Endothelial cell of umbilical vein (primary cell): ENCODE results near the gene ANKRD16. TPM values are rescaled to one million over a fixed set of nuclear protein-coding genes. Genes with fewer than 3 reads are reported as not detected.
A peak's percentile ranks its signal among the peaks of the same experiment; 100 is the strongest.

ENCODE experiments used
- BruUV-seq: library from RNA; stranded (reverse); fragments of 400-500 nt; replicated peaks from 2 replicates; lab custom pipeline; 2021; lab: Mats Ljungman, UMichigan
- CTCF ChIA-PET: fragments of 300-600, 350-600 bp; sonication (Branson Sonifier 250); formaldehyde crosslinking; loops from one replicate; lab custom pipeline; 2021; ENCODE audit warnings: antibody characterized with exemption, inconsistent platforms; lab: Charles Lee
- POLR2A ChIA-PET: fragments of 300-600, 350-600 bp; sonication (Branson Sonifier 250); formaldehyde crosslinking; loops from one replicate; lab custom pipeline; 2021; ENCODE audit warnings: antibody characterized with exemption, inconsistent platforms; lab: Charles Lee
- DNase-seq: peaks from one replicate; pipeline ENCODE4 v3.0.0-alpha.2; 2011; ENCODE audit warnings: low read depth, low spot score
- FAIRE-seq: peaks from 2 replicates; lab custom pipeline; 2011; peaks lifted over from hg19 to GRCh38; lab: Jason Lieb, UNC
- H2AFZ ChIP-seq: 2 replicates; pipeline ENCODE4 v1.6.0; 2012; ENCODE audit warnings: low read depth, low read length, control low read depth, inconsistent platforms
- H3K27ac ChIP-seq: 2 replicates; pipeline ENCODE4 v1.5.1; 2011; ENCODE audit warnings: low read depth, mild to moderate bottlenecking, control low read depth, low read length, moderate library complexity; ENCODE audit not compliant: insufficient read depth
- H3K27me3 ChIP-seq, 2 experiments: 2 replicates each; pipeline versions ENCODE4 v1.6.0 to v1.6.1; 2011; ENCODE audit warnings: low read length in 2 of 2, mixed read lengths in 1 of 2; ENCODE audit not compliant: control insufficient read depth in 2 of 2, insufficient read depth in 2 of 2
- H3K36me3 ChIP-seq, 2 experiments: 2 replicates in 1 of 2; 3 replicates in 1 of 2; pipeline ENCODE4 v1.5.1; 2011; ENCODE audit warnings: low read length in 2 of 2, mild to moderate bottlenecking in 1 of 2, moderate library complexity in 1 of 2; ENCODE audit not compliant: control insufficient read depth in 2 of 2, insufficient read depth in 2 of 2; ENCODE audit errors: extremely low read depth in 1 of 2
- H3K4me1 ChIP-seq: 3 replicates; pipeline ENCODE4 v1.5.1; 2011; ENCODE audit warnings: mild to moderate bottlenecking, low read length; ENCODE audit not compliant: control insufficient read depth, insufficient read depth; ENCODE audit errors: extremely low read depth
- H3K4me2 ChIP-seq: 2 replicates; pipeline ENCODE4 v1.6.1; 2011; ENCODE audit warnings: low read length, control low read depth, mixed read lengths; ENCODE audit not compliant: insufficient read depth
- H3K4me3 ChIP-seq, 3 experiments: fragments of 200-600 bp in 1 of 3; sonication (generic), shearing (Covaris generic) in 1 of 3; replicated peaks in 1 of 3; 2 replicates each; pipeline ENCODE4 v1.5.1; 2011 to 2016; ENCODE audit warnings: control low read depth in 3 of 3, low read length in 3 of 3, mild to moderate bottlenecking in 2 of 3, inconsistent platforms in 1 of 3, low read depth in 1 of 3, moderate library complexity in 1 of 3; ENCODE audit not compliant: insufficient read depth in 1 of 3
- H3K79me2 ChIP-seq: 2 replicates; pipeline ENCODE4 v1.6.0; 2012; ENCODE audit warnings: low read length, inconsistent platforms; ENCODE audit not compliant: control insufficient read depth, insufficient read depth
- H3K9ac ChIP-seq: replicated peaks from 2 replicates; pipeline ENCODE3; 2011; ENCODE audit warnings: low read length, control low read depth; ENCODE audit not compliant: insufficient read depth; ENCODE audit errors: extremely low read depth
- H3K9me1 ChIP-seq: replicated peaks from 3 replicates; pipeline ENCODE4 v1.6.0; 2011; ENCODE audit warnings: mild to moderate bottlenecking, low read length; ENCODE audit not compliant: control insufficient read depth, insufficient read depth; ENCODE audit errors: extremely low read depth
- H3K9me3 ChIP-seq: replicated peaks from 2 replicates; pipeline ENCODE4 v1.5.1; 2012; ENCODE audit warnings: low read length, inconsistent platforms; ENCODE audit not compliant: control insufficient read depth, insufficient read depth
- H4K20me1 ChIP-seq: replicated peaks from 2 replicates; pipeline ENCODE3; 2011; ENCODE audit warnings: mild to moderate bottlenecking, low read length; ENCODE audit not compliant: control insufficient read depth, insufficient read depth; ENCODE audit errors: extremely low read depth
- EZH2 ChIP-seq: IDR thresholded peaks from 2 replicates; pipeline ENCODE4 v1.6.1; 2012; ENCODE audit warnings: borderline replicate concordance, low read depth, mild to moderate bottlenecking, moderate library complexity, low read length, inconsistent platforms; ENCODE audit not compliant: severe bottlenecking
- FOS ChIP-seq: IDR thresholded peaks from 2 replicates; pipeline ENCODE4 v1.6.1; 2011; ENCODE audit warnings: mild to moderate bottlenecking, low read length, moderate library complexity, borderline replicate concordance; ENCODE audit not compliant: insufficient read depth
- GATA2 ChIP-seq: IDR thresholded peaks from 2 replicates; pipeline ENCODE4 v1.7.0; 2011; ENCODE audit warnings: low read depth, mild to moderate bottlenecking, moderate library complexity, mixed read lengths, low read length; ENCODE audit not compliant: insufficient read length, insufficient read depth
- JUN ChIP-seq: IDR thresholded peaks from 2 replicates; pipeline ENCODE4 v1.6.1; 2011; ENCODE audit warnings: borderline replicate concordance, low read depth; ENCODE audit not compliant: insufficient read length, insufficient read depth
- MYC ChIP-seq: IDR thresholded peaks from one replicate; pipeline ENCODE4 v1.6.1; 2011; ENCODE audit warnings: mild to moderate bottlenecking, low read depth, low read length
- POLR2A ChIP-seq: IDR thresholded peaks from 2 replicates; pipeline ENCODE4 v1.6.1; 2012; ENCODE audit warnings: low read depth, mild to moderate bottlenecking, control low read depth, low read length
- POLR2AphosphoS5 ChIP-seq: IDR thresholded peaks from 2 replicates; pipeline ENCODE4 v1.6.1; 2012; ENCODE audit warnings: low read depth, mild to moderate bottlenecking, control low read depth, low read length, moderate library complexity; ENCODE audit not compliant: insufficient read depth
- dilution Hi-C: fragments of 300-500 bp; cut with MboI; formaldehyde crosslinking; loops from one replicate; pipeline ENCODE4 v1.15.0; 2019; ENCODE audit warnings: low sequenced_read_pairs; ENCODE audit not compliant: extremely low pct_ligation_motif_present
- intact Hi-C: fragments of 100-400 bp; cut with micrococcal nuclease; formaldehyde crosslinking; loops from one replicate; pipeline ENCODE4 v1.10.0; 2022
- polyA plus RNA-seq, 4 experiments: library from polyadenylated mRNA; depleted of rRNA in 3 of 4; stranded (reverse) in 3 of 4; unstranded in 1 of 4; fragments of >200 nt; gene quantifications; 2 replicates each; pipeline versions ENCODE4 v1.2.1 to v1.2.3, GENCODE V29; 2011 to 2012; ENCODE audit warnings: missing spikeins in 1 of 4
- total RNA-seq: library from RNA; stranded (reverse); gene quantifications from 2 replicates; pipeline ENCODE4 v1.2.3, GENCODE V29; 2021
- TF ChIP-seq, protein P1 (sequence below): IDR thresholded peaks from 2 replicates; pipeline ENCODE4 v1.6.1; 2011; ENCODE audit not compliant: insufficient read depth, insufficient read length
- TF ChIP-seq, protein P2 (sequence below), 2 donors: IDR thresholded peaks; 1 replicate in 1 of 2; 2 replicates in 1 of 2; pipeline ENCODE4 v1.5.1; 2011; ENCODE audit warnings: low read length in 2 of 2, mild to moderate bottlenecking in 2 of 2, moderate library complexity in 2 of 2, control low read depth in 1 of 2, inconsistent platforms in 1 of 2, low read depth in 1 of 2; ENCODE audit not compliant: insufficient read depth in 1 of 2; ENCODE audit errors: extremely low read depth in 1 of 2

The ANKRD16 gene
- total and polyA plus RNA-seq, 2 donors (not counting 3 experiments of a cell fraction or from before 2014, with no cell fraction given), result 6.9 to 8.0 TPM

DNA sequence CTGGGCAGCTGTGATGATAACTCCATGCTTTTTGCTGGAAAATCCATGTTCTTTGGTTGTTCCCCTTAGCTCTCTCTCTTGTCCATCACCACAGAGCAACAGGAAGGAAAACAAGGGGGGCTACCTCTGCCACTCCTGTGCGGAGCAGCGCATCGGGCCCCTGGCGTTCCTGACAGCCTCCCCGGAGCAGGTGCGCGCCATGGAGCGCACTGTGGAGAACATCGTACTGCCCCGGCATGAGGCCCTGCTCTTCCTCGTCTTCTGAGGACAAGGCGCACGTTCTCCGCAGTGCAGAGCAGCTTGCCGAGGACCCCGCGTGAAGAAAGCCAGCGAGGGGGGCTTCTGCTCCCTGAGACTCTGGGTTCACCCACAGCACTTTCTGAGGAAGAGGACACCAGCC is 47.3 kb upstream of the ANKRD16 start:
- intact Hi-C loops, result no loop called here
- Histone ChIP-seq H3K4me3 (no peak overlapping the region), H3K4me2 (no peak overlapping the region), H3K27ac (no peak overlapping the region), H3K27me3 (no peaks in the 10 kb centered on the region), H3K79me2 (no peaks in the 10 kb centered on the region), H3K9ac (no peak overlapping the region), H3K36me3 (peaks cover 10 to 26% of the 10 kb centered on the region in 2 experiments), H4K20me1 (no peaks in the 10 kb centered on the region), H3K9me3 (no peaks in the 10 kb centered on the region), H2AFZ (no peak overlapping the region), H3K4me1 (peaks cover 1% of the 10 kb centered on the region), H3K9me1 (no peaks in the 10 kb centered on the region)
- POLR2A ChIA-PET, result no interaction called here
- CTCF ChIA-PET, result interaction anchor here (1.1 to 1.7 kb wide), 3 partner anchors 29 to 77 kb away, joined by 3 to 4 read pairs (median 3); no protein-coding TSS in a partner anchor
- DNase-seq (no peak), FAIRE-seq (no peak)
- dilution Hi-C loops, result no loop called here
- no peak for TF ChIP-seq POLR2AphosphoS5
- TF ChIP-seq, protein P1, sequence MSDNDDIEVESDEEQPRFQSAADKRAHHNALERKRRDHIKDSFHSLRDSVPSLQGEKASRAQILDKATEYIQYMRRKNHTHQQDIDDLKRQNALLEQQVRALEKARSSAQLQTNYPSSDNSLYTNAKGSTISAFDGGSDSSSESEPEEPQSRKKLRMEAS, result no peak
- TF ChIP-seq JUN, result no peak
- no peak for TF ChIP-seq MYC
- no peak for TF ChIP-seq POLR2A
- no peak for TF ChIP-seq FOS
- no peak for TF ChIP-seq GATA2
- TF ChIP-seq, protein P2, sequence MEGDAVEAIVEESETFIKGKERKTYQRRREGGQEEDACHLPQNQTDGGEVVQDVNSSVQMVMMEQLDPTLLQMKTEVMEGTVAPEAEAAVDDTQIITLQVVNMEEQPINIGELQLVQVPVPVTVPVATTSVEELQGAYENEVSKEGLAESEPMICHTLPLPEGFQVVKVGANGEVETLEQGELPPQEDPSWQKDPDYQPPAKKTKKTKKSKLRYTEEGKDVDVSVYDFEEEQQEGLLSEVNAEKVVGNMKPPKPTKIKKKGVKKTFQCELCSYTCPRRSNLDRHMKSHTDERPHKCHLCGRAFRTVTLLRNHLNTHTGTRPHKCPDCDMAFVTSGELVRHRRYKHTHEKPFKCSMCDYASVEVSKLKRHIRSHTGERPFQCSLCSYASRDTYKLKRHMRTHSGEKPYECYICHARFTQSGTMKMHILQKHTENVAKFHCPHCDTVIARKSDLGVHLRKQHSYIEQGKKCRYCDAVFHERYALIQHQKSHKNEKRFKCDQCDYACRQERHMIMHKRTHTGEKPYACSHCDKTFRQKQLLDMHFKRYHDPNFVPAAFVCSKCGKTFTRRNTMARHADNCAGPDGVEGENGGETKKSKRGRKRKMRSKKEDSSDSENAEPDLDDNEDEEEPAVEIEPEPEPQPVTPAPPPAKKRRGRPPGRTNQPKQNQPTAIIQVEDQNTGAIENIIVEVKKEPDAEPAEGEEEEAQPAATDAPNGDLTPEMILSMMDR (IDR thresholded peaks at IDR 0.05; ENCODE audit: extremely low read depth in 1 of 2, insufficient read depth in 1 of 2, low read depth in 1 of 2, low read length in 2 of 2), result no peak
- no peak for TF ChIP-seq EZH2
- BruUV-seq, result TSS peak; percentile 69
